GM23248 (cell line): ENCODE measurements around the gene KIAA1671. TPM values are rescaled to one million over a fixed set of nuclear protein-coding genes. Genes with fewer than 3 reads are reported as not detected.

Experiments used
- DNase-seq: peaks from one replicate; pipeline ENCODE4 v3.0.0-alpha.2; 2015
- H2AFZ ChIP-seq: fragments of 200-600 bp; sonication (generic); 2 replicates; pipeline ENCODE4 v1.6.1; 2016; ENCODE audit warnings: antibody characterized with exemption
- H3F3A ChIP-seq: fragments of 200-600 bp; sonication (generic); 2 replicates; pipeline ENCODE4 v1.6.1; 2016; ENCODE audit warnings: mild to moderate bottlenecking, antibody characterized with exemption, mixed run types; ENCODE audit not compliant: insufficient read depth
- H3K27ac ChIP-seq: fragments of 200-600 bp; sonication (generic); 2 replicates; pipeline ENCODE4 v1.5.1; 2016; ENCODE audit warnings: mild to moderate bottlenecking
- H3K27me3 ChIP-seq: fragments of 200-600 bp; sonication (generic); replicated peaks from 2 replicates; pipeline ENCODE4 v1.6.1; 2016; ENCODE audit warnings: mild to moderate bottlenecking; ENCODE audit not compliant: insufficient read depth
- H3K36me3 ChIP-seq: fragments of 200-600 bp; sonication (generic); 2 replicates; pipeline ENCODE4 v1.6.1; 2016; ENCODE audit warnings: low read depth, mild to moderate bottlenecking
- H3K4me1 ChIP-seq: fragments of 200-600 bp; sonication (generic); 2 replicates; pipeline ENCODE4 v1.6.1; 2016; ENCODE audit warnings: mild to moderate bottlenecking; ENCODE audit not compliant: insufficient read depth
- H3K4me2 ChIP-seq: fragments of 200-600 bp; sonication (generic); one replicate; pipeline ENCODE4 v1.6.1; 2016; ENCODE audit warnings: mild to moderate bottlenecking; ENCODE audit not compliant: unreplicated experiment
- H3K4me3 ChIP-seq: fragments of 200-600 bp; sonication (generic); 2 replicates; pipeline ENCODE4 v1.5.1; 2016; ENCODE audit warnings: mild to moderate bottlenecking
- H3K79me2 ChIP-seq: fragments of 200-600 bp; sonication (generic); 2 replicates; pipeline ENCODE4 v1.6.1; 2016; ENCODE audit warnings: mild to moderate bottlenecking; ENCODE audit not compliant: insufficient read depth
- H3K9ac ChIP-seq: fragments of 200-600 bp; sonication (generic); 2 replicates; pipeline ENCODE4 v1.6.1; 2016; ENCODE audit warnings: mild to moderate bottlenecking
- H3K9me2 ChIP-seq: fragments of 200-600 bp; sonication (generic); 2 replicates; pipeline ENCODE4 v1.6.1; 2016; ENCODE audit warnings: mixed run types, mild to moderate bottlenecking, moderate library complexity; ENCODE audit not compliant: insufficient read depth
- H3K9me3 ChIP-seq: fragments of 200-600 bp; sonication (generic); one replicate; pipeline ENCODE4 v1.6.1; 2017; ENCODE audit warnings: low read depth
- H4K20me1 ChIP-seq: fragments of 200-600 bp; sonication (generic); 2 replicates; pipeline ENCODE4 v1.6.0; 2016; ENCODE audit not compliant: insufficient read depth
- EZH2 ChIP-seq: fragments of 200-600 bp; sonication (generic); IDR thresholded peaks from 2 replicates; pipeline ENCODE4 v1.6.1; 2018; ENCODE audit warnings: antibody characterized with exemption, mild to moderate bottlenecking; ENCODE audit not compliant: insufficient read depth, poor library complexity, severe bottlenecking
- EZH2phosphoT487 ChIP-seq: fragments of 200-600 bp; sonication (generic); IDR thresholded peaks from 2 replicates; pipeline ENCODE4 v1.6.1; 2018; ENCODE audit warnings: antibody characterized with exemption, moderate library complexity, mild to moderate bottlenecking, low read depth; ENCODE audit not compliant: insufficient read depth
- WGBS, 2 experiments: methylation state at CpG; one replicate each; pipeline ENCODE4 v1.1.6; 2015 to 2017; ENCODE audit warnings: low lambda C conversion rate in 2 of 2, low coverage in 1 of 2; ENCODE audit errors: missing lambda C conversion rate in 2 of 2; 5-methylcytosine and 5-hydroxymethylcytosine counted together
- in situ Hi-C: fragments of 300-500 bp; cut with MboI; formaldehyde crosslinking; loops from 2 replicates; pipeline ENCODE4 v1.15.0; 2020
- polyA plus RNA-seq: library from polyadenylated mRNA; unstranded; fragments of >200 nt; fragmentation: Nextera tagmentation; extraction: Ambion mirVana; gene quantifications from 2 replicates; pipeline ENCODE4 v1.2.1, GENCODE V29; 2016
- total RNA-seq: library from RNA; depleted of rRNA; stranded (reverse); fragments of >200 nt; shearing (Covaris generic); gene quantifications from 2 replicates; pipeline ENCODE4 v1.2.3, GENCODE V29; 2014

KIAA1671 gene
- total and polyA plus RNA-seq, 2 experiments from 2014 or later = 0.25 to 0.76 TPM

DNA sequence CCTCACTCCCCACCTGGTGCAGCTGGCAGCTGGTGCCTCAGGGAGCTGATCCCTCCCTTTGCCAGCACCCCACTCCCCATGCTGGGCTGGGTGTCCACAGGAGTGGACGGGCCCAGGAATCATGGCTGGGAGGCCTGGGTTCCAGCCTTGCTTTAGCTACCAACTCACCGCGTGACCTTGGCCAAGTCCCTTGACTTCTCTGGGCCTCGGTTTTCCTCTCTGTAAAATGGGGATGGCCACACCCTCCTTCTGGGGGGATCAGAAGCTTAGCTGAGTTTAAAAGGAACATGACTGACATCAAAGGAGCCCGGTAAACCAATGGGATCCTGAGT, 116.9 kb downstream of the KIAA1671 start:
- H3K9me3 ChIP-seq = no peaks in the 10 kb centered on the region
- H3K27ac ChIP-seq = no peak overlapping the region
- H3K79me2 ChIP-seq = no peaks in the 10 kb centered on the region
- H3K9ac ChIP-seq = no peak overlapping the region
- H3K36me3 ChIP-seq = no peaks in the 10 kb centered on the region
- WGBS, 2 experiments = 72 to 83% methylated on average over 5 of the region's 5 CpGs
- peaks cover 24% of the 10 kb centered on the region for H3K27me3 ChIP-seq
- no peak overlapping the region for H3K4me3 ChIP-seq
- no peaks in the 10 kb centered on the region for H4K20me1 ChIP-seq
- no peaks in the 10 kb centered on the region for H3F3A ChIP-seq
- H3K4me1 ChIP-seq = no peaks in the 10 kb centered on the region
- no peak for DNase-seq
- no peak for TF ChIP-seq EZH2
- no peak for TF ChIP-seq EZH2phosphoT487
- H3K9me2 ChIP-seq = no peaks in the 10 kb centered on the region
- H2AFZ ChIP-seq = no peak overlapping the region
- H3K4me2 ChIP-seq = no peak overlapping the region
- in situ Hi-C loops = no loop called here

DNA sequence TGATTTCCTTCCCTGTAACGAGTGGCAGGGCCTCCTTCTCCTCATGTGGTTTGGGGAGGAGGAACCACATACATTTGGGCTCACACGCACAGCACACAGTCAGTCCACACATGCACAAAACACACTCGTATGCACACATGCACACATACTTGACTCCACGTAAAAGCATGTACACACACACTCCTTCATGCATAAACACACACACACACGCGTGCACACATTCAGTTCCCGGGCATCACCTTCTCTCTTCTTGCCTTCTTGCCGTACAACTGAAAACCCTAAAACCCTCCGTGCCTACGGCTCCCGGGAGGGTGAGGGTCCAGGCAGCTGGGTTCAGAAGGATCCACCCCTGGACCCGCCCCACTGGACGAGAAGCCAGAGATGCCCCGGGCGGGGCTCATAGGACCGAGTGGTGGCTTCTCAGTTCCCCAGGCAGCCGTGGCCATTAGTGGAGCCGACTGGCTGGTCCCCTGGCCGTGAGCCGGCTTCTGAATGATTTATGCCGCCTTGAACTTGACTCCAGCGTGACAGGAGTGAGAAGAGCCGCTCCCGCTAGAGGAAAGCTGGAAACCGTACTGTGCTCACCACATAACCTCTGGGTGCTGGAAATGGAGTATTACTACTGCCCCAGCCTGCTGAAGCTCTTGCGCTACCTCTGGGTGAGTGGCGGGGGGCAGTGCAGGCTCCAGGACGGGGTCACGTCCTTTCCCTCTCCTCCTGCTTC, 117.4 kb downstream of the KIAA1671 start:
- WGBS, 2 experiments = 21% methylated on average over 29 of the region's 29 CpGs
- Histone ChIP-seq H2AFZ (no peak overlapping the region), H4K20me1 (no peaks in the 10 kb centered on the region), H3K36me3 (no peaks in the 10 kb centered on the region), H3K4me1 (no peaks in the 10 kb centered on the region), H3K4me2 (no peak overlapping the region), H3K27me3 (peaks cover 24% of the 10 kb centered on the region), H3K79me2 (no peaks in the 10 kb centered on the region), H3F3A (no peaks in the 10 kb centered on the region), H3K9me2 (no peaks in the 10 kb centered on the region), H3K9me3 (no peaks in the 10 kb centered on the region), H3K4me3 (no peak overlapping the region), H3K27ac (no peak overlapping the region), H3K9ac (no peak overlapping the region)
- TF ChIP-seq EZH2phosphoT487 = no peak
- TF ChIP-seq EZH2 = no peak
- in situ Hi-C loops = no loop called here
- DNase-seq = no peak

DNA sequence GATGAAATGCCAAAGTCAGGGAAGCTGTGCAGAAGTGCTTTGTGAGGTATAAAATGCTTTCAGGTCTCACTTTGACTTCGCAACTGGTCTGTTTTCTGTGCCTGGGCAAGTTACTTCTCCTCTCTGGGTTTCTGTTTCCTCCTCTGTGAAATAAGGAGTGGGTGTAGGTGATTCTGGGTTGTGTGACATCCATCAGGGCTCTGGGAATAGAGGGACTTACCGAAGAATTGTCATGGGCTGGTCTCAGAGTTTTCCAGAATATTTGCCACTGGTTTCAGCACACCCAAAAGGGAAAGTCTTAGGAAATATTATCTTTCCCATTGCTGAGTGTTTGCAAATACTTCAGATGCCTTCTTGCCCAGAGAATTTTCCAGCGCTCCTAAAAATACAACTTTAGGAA, 118.4 kb downstream of the KIAA1671 start:
- no peak overlapping the region for H3K4me3 ChIP-seq
- no peaks in the 10 kb centered on the region for H3F3A ChIP-seq
- WGBS, 2 experiments = 66 to 72% methylated on average over 3 of the region's 3 CpGs
- no peaks in the 10 kb centered on the region for H3K9me2 ChIP-seq
- H2AFZ ChIP-seq = no peak overlapping the region
- H3K27me3 ChIP-seq = peaks cover 24% of the 10 kb centered on the region
- no peaks in the 10 kb centered on the region for H4K20me1 ChIP-seq
- no peak for DNase-seq
- in situ Hi-C loops = no loop called here
- no peak for TF ChIP-seq EZH2
- no peak for TF ChIP-seq EZH2phosphoT487
- H3K4me1 ChIP-seq = no peaks in the 10 kb centered on the region
- H3K27ac ChIP-seq = no peak overlapping the region
- H3K4me2 ChIP-seq = no peak overlapping the region
- no peaks in the 10 kb centered on the region for H3K9me3 ChIP-seq
- no peak overlapping the region for H3K9ac ChIP-seq
- no peaks in the 10 kb centered on the region for H3K36me3 ChIP-seq
- H3K79me2 ChIP-seq = no peaks in the 10 kb centered on the region

DNA sequence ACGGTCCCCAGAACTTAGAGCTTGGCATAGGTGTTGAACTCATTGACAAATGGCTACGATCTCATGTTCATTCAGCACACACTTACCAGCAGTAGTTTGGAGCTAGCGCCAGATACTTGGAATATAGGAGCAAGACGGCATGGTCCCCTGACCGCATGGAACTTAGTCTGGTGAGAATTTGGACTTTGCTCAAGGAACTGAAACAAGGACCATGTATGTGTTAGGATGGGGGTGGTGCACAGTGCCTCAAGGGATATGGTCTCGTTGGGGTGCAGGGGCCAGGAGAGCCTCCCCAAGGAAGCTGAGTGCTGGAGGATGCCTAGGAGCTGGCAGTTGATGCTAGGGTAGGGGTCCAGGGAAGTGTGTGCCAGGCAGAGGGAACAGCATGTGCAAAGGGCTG, 119.2 kb downstream of the KIAA1671 start:
- no peaks in the 10 kb centered on the region for H3K79me2 ChIP-seq
- no peak overlapping the region for H3K4me3 ChIP-seq
- no peaks in the 10 kb centered on the region for H3F3A ChIP-seq
- WGBS, 2 experiments = 61 to 65% methylated on average over 6 of the region's 6 CpGs
- H2AFZ ChIP-seq = no peak overlapping the region
- peaks cover 24% of the 10 kb centered on the region for H3K27me3 ChIP-seq
- no peak overlapping the region for H3K4me2 ChIP-seq
- H3K9ac ChIP-seq = no peak overlapping the region
- TF ChIP-seq EZH2phosphoT487 (no peak), EZH2 (no peak)
- H3K9me3 ChIP-seq = no peaks in the 10 kb centered on the region
- H4K20me1 ChIP-seq = no peaks in the 10 kb centered on the region
- no peaks in the 10 kb centered on the region for H3K4me1 ChIP-seq
- no peak overlapping the region for H3K27ac ChIP-seq
- H3K36me3 ChIP-seq = no peaks in the 10 kb centered on the region
- in situ Hi-C loops = no loop called here
- no peak for DNase-seq
- no peaks in the 10 kb centered on the region for H3K9me2 ChIP-seq

DNA sequence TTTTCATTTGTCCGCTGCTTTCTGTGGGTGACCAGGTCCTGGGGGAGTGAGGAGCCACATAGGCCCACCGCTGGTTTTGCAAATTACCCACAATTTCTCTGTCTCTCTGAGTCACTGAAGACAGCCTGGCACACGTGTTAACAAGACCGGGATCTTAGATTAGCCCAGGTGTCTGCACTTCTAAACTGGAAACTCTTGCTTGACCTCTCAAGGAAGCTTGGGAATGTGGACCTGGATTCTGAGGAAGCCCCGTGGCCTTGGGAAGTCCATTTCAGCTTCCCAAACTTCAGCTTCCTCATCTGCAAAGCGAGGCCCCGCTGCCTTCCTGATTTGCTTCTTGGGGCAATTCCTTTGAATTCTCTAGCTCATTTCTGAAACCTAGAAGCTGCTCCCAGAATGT, 119.9 kb downstream of the KIAA1671 start:
- Histone ChIP-seq H2AFZ (no peak overlapping the region), H3K4me2 (no peak overlapping the region), H3K79me2 (no peaks in the 10 kb centered on the region), H4K20me1 (no peaks in the 10 kb centered on the region), H3K36me3 (no peaks in the 10 kb centered on the region), H3K4me1 (no peaks in the 10 kb centered on the region), H3K27ac (no peak overlapping the region), H3K27me3 (peaks cover 23% of the 10 kb centered on the region), H3F3A (no peaks in the 10 kb centered on the region), H3K4me3 (no peak overlapping the region), H3K9me3 (no peaks in the 10 kb centered on the region), H3K9me2 (no peaks in the 10 kb centered on the region), H3K9ac (no peak overlapping the region)
- in situ Hi-C loops = no loop called here
- 53 to 61% methylated on average over 7 of the region's 7 CpGs for WGBS, 2 experiments
- TF ChIP-seq EZH2phosphoT487 (no peak), EZH2 (no peak)
- DNase-seq = no peak
